ENCODE results near the gene TMEM131L.
"Not testable (repeated sequence)": the region's sequence is repeated elsewhere in the genome, so short reads cannot be mapped to it uniquely, and the experiment has no call there.

TMEM131L gene

GRCh38 chr4:153602758-153603157 is 136.6 kb downstream of the TMEM131L start:
- Histone ChIP-seq H3K4me3 (replicated peaks; ENCODE audit: low read depth, low read length) (no peak overlapping the region), H3K27me3 (replicated peaks; ENCODE audit: control insufficient read depth, insufficient read depth, low read length) (no peaks in the 10 kb centered on the region), H3K36me3 (ENCODE audit: control insufficient read depth, insufficient read depth, low read length) (peaks cover 28% of the 10 kb centered on the region)
- TF ChIP-seq, protein P1, sequence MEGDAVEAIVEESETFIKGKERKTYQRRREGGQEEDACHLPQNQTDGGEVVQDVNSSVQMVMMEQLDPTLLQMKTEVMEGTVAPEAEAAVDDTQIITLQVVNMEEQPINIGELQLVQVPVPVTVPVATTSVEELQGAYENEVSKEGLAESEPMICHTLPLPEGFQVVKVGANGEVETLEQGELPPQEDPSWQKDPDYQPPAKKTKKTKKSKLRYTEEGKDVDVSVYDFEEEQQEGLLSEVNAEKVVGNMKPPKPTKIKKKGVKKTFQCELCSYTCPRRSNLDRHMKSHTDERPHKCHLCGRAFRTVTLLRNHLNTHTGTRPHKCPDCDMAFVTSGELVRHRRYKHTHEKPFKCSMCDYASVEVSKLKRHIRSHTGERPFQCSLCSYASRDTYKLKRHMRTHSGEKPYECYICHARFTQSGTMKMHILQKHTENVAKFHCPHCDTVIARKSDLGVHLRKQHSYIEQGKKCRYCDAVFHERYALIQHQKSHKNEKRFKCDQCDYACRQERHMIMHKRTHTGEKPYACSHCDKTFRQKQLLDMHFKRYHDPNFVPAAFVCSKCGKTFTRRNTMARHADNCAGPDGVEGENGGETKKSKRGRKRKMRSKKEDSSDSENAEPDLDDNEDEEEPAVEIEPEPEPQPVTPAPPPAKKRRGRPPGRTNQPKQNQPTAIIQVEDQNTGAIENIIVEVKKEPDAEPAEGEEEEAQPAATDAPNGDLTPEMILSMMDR (IDR thresholded peaks at IDR 0.05; ENCODE audit: insufficient read depth, low read length, poor library complexity, severe bottlenecking), result no peak
- no peak for DNase-seq (ENCODE audit: extremely low read depth, insufficient read length)

GRCh38 chr4:153603258-153603657 is 137.1 kb downstream of the TMEM131L start:
- no peak for DNase-seq (ENCODE audit: extremely low read depth, insufficient read length)
- H3K36me3 ChIP-seq (ENCODE audit: control insufficient read depth, insufficient read depth, low read length), result peaks cover 30% of the 10 kb centered on the region
- TF ChIP-seq, protein P1 (IDR thresholded peaks at IDR 0.05; ENCODE audit: insufficient read depth, low read length, poor library complexity, severe bottlenecking), result no peak
- H3K27me3 ChIP-seq (replicated peaks; ENCODE audit: control insufficient read depth, insufficient read depth, low read length), result no peaks in the 10 kb centered on the region
- no peak overlapping the region for H3K4me3 ChIP-seq (replicated peaks; ENCODE audit: low read depth, low read length)

DNA sequence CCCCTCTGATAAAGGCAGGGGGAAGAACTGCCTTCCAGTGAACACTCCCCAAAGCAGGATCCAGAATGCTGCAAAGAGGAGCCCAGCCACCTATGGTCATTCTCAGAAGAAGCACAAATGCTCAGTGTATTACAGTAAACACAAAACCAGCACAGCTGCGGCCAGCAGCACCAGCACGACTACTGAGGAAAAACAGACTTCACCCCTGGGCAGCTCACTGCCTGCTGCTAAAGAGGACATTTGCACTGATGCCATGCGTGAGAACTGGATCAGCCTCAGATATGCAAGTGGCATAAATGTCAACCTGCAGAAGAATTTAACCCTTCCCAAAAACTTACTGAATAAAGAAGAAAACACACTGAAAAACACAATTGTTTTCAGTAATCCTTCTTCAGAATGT is 137.7 kb downstream of the TMEM131L start:
- TF ChIP-seq, protein P1 (IDR thresholded peaks at IDR 0.05; ENCODE audit: insufficient read depth, low read length, poor library complexity, severe bottlenecking), result no peak
- Histone ChIP-seq H3K36me3 (ENCODE audit: control insufficient read depth, insufficient read depth, low read length) (peaks cover 30% of the 10 kb centered on the region), H3K27me3 (replicated peaks; ENCODE audit: control insufficient read depth, insufficient read depth, low read length) (no peaks in the 10 kb centered on the region), H3K4me3 (replicated peaks; ENCODE audit: low read depth, low read length) (no peak overlapping the region)
- no peak for DNase-seq (ENCODE audit: extremely low read depth, insufficient read length)

- not testable (repeated sequence) for DNase-seq (ENCODE audit: extremely low read depth, insufficient read length)
Observed at GRCh38 chr4:153609070-153609469, 142.9 kb downstream of the TMEM131L start.

GRCh38 chr4:153610623-153611376 is 144.6 kb downstream of the TMEM131L start:
- Histone ChIP-seq H3K4me3 (replicated peaks; ENCODE audit: low read depth, low read length) (no peak overlapping the region), H3K27me3 (replicated peaks; ENCODE audit: control insufficient read depth, insufficient read depth, low read length) (no peaks in the 10 kb centered on the region), H3K36me3 (ENCODE audit: control insufficient read depth, insufficient read depth, low read length) (peaks cover 34% of the 10 kb centered on the region)
- TF ChIP-seq, protein P1 (IDR thresholded peaks at IDR 0.05; ENCODE audit: insufficient read depth, low read length, poor library complexity, severe bottlenecking), result no peak
- no peak for DNase-seq (ENCODE audit: extremely low read depth, insufficient read length)

More at GRCh38 chr4:153609070-153609469, 142.9 kb downstream of the TMEM131L start:
- peaks cover 30% of the 10 kb centered on the region for H3K36me3 ChIP-seq (ENCODE audit: control insufficient read depth, insufficient read depth, low read length)
- not testable (repeated sequence) for H3K27me3 ChIP-seq (replicated peaks; ENCODE audit: control insufficient read depth, insufficient read depth, low read length); H3K4me3 ChIP-seq (replicated peaks; ENCODE audit: low read depth, low read length)

DNA sequence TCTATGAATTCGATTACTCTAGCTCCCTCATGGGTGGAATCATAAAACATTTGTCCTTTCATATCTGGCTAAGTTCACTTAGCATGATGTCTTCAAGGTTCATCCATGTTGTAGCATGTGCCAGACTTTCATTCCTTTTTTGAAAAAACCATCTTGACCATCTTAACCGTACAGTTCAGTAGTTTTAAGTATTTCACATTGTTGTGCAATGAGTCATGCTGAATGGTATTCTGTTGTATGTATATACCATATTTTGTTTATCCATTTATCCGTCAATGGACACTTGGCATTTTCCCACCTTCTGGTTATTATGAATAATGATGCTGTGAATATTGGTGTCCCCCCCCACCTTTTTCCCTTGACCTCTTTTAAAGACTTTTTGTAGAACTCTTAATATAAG is 145.5 kb downstream of the TMEM131L start:
- no peak overlapping the region for H3K4me3 ChIP-seq (replicated peaks; ENCODE audit: low read depth, low read length)
- peaks cover 33% of the 10 kb centered on the region for H3K36me3 ChIP-seq (ENCODE audit: control insufficient read depth, insufficient read depth, low read length)
- TF ChIP-seq, protein P1 (IDR thresholded peaks at IDR 0.05; ENCODE audit: insufficient read depth, low read length, poor library complexity, severe bottlenecking), result no peak
- no peaks in the 10 kb centered on the region for H3K27me3 ChIP-seq (replicated peaks; ENCODE audit: control insufficient read depth, insufficient read depth, low read length)
- DNase-seq (ENCODE audit: extremely low read depth, insufficient read length), result no peak
